Sciatic nerve (tissue), 2 donors: Measurements from ENCODE around the gene FLVCR2. TPM values are rescaled to one million over a fixed set of nuclear protein-coding genes. Genes with fewer than 3 reads are reported as not detected.

Experiments
- ATAC-seq: fragments of 200-7000 bp; cut with Tn5 transposase; one replicate; pipeline ENCODE4 v1.9.1; 2020; ENCODE audit warnings: mild to moderate bottlenecking, moderate library complexity
- DNase-seq: peaks from one replicate; pipeline ENCODE4 v3.0.0-alpha.2; 2020; ENCODE audit warnings: low spot score
- intact Hi-C: fragments of 100-400 bp; cut with DNase I; formaldehyde crosslinking; loops from one replicate; pipeline ENCODE4 v1.14.2; 2022
- total RNA-seq: library from RNA; stranded (reverse); fragmentation: NEBNext Ultra II Directional; extraction: Animal tissue kit (Norgen Biotek cat#: 25700); gene quantifications from one replicate; pipeline ENCODE4 v1.2.1, GENCODE V29; 2021
- donor health status: DM: no; HTN: no; CAD: no.
- donor health status: DM: no; HTN: no; CAD: no.

FLVCR2 gene
- total RNA-seq, 1 donor from 2014 or later, result 56.4 TPM

- intact Hi-C loops, result no loop called here
- no peak for DNase-seq
- no peak for ATAC-seq
Measured at GRCh38 chr14:75553157-75553556, 25.3 kb upstream of the FLVCR2 start.

- intact Hi-C loops, result no loop called here
- DNase-seq (no peak), ATAC-seq (no peak)
Measured at GRCh38 chr14:75553761-75554364, 24.6 kb upstream of the FLVCR2 start.

GRCh38 chr14:75554482-75554881, 23.9 kb upstream of the FLVCR2 start:
- intact Hi-C loops, result no loop called here
- no peak for DNase-seq
- no peak for ATAC-seq

- ATAC-seq (no peak), DNase-seq (no peak)
- intact Hi-C loops, result no loop called here
Measured at GRCh38 chr14:75558440-75558839, 20.0 kb upstream of the FLVCR2 start.

GRCh38 chr14:75559045-75559444, 19.4 kb upstream of the FLVCR2 start:
- DNase-seq (no peak), ATAC-seq (no peak)
- intact Hi-C loops, result no loop called here

- intact Hi-C loops, result no loop called here
- DNase-seq (no peak), ATAC-seq (peak; percentile 32)
Measured at GRCh38 chr14:75559451-75560222, 18.8 kb upstream of the FLVCR2 start.

- intact Hi-C loops, result no loop called here
- DNase-seq, result peak; percentile 81
- ATAC-seq, result peak; percentile 84
Measured at GRCh38 chr14:75561013-75561432, 17.4 kb upstream of the FLVCR2 start.

- no peak for ATAC-seq
- no peak for DNase-seq
- intact Hi-C loops, result no loop called here
Measured at GRCh38 chr14:75562089-75562488, 16.3 kb upstream of the FLVCR2 start.

- ATAC-seq, result no peak
- DNase-seq, result no peak
- intact Hi-C loops, result no loop called here
Measured at GRCh38 chr14:75562489-75562888, 15.9 kb upstream of the FLVCR2 start.

GRCh38 chr14:75563931-75564330, 14.5 kb upstream of the FLVCR2 start:
- intact Hi-C loops, result no loop called here
- no peak for DNase-seq
- ATAC-seq, result no peak

GRCh38 chr14:75565056-75565455, 13.4 kb upstream of the FLVCR2 start:
- intact Hi-C loops, result no loop called here
- ATAC-seq, result no peak

GRCh38 chr14:75566321-75566720, 12.1 kb upstream of the FLVCR2 start:
- intact Hi-C loops, result no loop called here
- DNase-seq (no peak), ATAC-seq (no peak)

More at GRCh38 chr14:75565056-75565455, 13.4 kb upstream of the FLVCR2 start:
- no peak for DNase-seq

- DNase-seq (no peak), ATAC-seq (no peak)
- intact Hi-C loops, result no loop called here
Measured at GRCh38 chr14:75566752-75567151, 11.7 kb upstream of the FLVCR2 start.

GRCh38 chr14:75568140-75568539, 10.3 kb upstream of the FLVCR2 start:
- DNase-seq, result no peak
- no peak for ATAC-seq
- intact Hi-C loops, result no loop called here

- DNase-seq, result no peak
- no peak for ATAC-seq
- intact Hi-C loops, result no loop called here
Measured at GRCh38 chr14:75568791-75569190, 9.6 kb upstream of the FLVCR2 start.

- ATAC-seq (no peak), DNase-seq (no peak)
- intact Hi-C loops, result no loop called here
Measured at GRCh38 chr14:75570797-75571196, 7.6 kb upstream of the FLVCR2 start.

GRCh38 chr14:75572104-75572503, 6.3 kb upstream of the FLVCR2 start:
- DNase-seq (no peak), ATAC-seq (no peak)
- intact Hi-C loops, result no loop called here

- no peak for DNase-seq
- intact Hi-C loops, result no loop called here
- ATAC-seq, result no peak
Measured at GRCh38 chr14:75577090-75577489, 1.3 kb upstream of the FLVCR2 start.

- intact Hi-C loops, result loop anchor here (1.0 kb wide), 1 partner anchor 76 kb away; no protein-coding TSS in a partner anchor
- peak; percentile 89 for ATAC-seq
- peak; percentile 94 for DNase-seq
Measured at GRCh38 chr14:75577729-75578101, 705 bp upstream of the FLVCR2 start.

- peak; percentile 71 for ATAC-seq
- intact Hi-C loops, result loop anchor here (1.0 kb wide), 1 partner anchor 74 kb away; no protein-coding TSS in a partner anchor
Measured at GRCh38 chr14:75578786-75579337, 442 bp downstream of the FLVCR2 start.

More at GRCh38 chr14:75578786-75579337, 442 bp downstream of the FLVCR2 start:
- DNase-seq, result peak; percentile 64
